B cell (primary cell): ENCODE data around the gene NUDT3.
"Not testable (repeated sequence)": the region's sequence is repeated elsewhere in the genome, so short reads cannot be mapped to it uniquely, and the experiment has no call there.

Experiments
- EZH2 ChIP-seq: IDR thresholded peaks from 2 replicates; pipeline ENCODE4 v1.6.1; 2012; ENCODE audit warnings: borderline replicate concordance, low read depth, mild to moderate bottlenecking, moderate library complexity, low read length; ENCODE audit not compliant: insufficient read depth, poor library complexity, severe bottlenecking
- TF ChIP-seq, protein P1 (sequence below): fragments of 200-600 bp; IDR thresholded peaks from one replicate; pipeline ENCODE4 v1.8.0; 2022; ENCODE audit warnings: antibody characterized with exemption, mild to moderate bottlenecking

DNA sequence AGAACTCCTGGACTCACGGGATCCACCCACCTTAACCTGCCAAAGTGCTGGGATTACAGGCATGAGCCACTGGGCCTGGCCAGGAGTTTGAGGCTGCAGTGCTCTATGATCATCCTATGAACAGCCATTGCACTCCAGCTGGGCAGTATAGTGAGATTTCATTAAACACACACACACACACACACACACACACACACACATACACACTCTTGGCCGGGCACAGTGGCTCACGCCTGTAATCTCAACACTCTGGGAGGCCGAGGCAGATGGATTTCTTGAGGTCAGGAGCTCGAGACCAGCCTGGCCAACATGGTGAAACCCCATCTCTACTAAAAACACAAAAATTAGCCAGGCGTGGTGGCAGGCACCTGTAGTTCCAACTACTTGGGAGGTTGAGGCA lies 38.2 kb downstream of the NUDT3 start:
- TF ChIP-seq, protein P1, sequence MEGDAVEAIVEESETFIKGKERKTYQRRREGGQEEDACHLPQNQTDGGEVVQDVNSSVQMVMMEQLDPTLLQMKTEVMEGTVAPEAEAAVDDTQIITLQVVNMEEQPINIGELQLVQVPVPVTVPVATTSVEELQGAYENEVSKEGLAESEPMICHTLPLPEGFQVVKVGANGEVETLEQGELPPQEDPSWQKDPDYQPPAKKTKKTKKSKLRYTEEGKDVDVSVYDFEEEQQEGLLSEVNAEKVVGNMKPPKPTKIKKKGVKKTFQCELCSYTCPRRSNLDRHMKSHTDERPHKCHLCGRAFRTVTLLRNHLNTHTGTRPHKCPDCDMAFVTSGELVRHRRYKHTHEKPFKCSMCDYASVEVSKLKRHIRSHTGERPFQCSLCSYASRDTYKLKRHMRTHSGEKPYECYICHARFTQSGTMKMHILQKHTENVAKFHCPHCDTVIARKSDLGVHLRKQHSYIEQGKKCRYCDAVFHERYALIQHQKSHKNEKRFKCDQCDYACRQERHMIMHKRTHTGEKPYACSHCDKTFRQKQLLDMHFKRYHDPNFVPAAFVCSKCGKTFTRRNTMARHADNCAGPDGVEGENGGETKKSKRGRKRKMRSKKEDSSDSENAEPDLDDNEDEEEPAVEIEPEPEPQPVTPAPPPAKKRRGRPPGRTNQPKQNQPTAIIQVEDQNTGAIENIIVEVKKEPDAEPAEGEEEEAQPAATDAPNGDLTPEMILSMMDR = not testable (repeated sequence)
- TF ChIP-seq EZH2 = not testable (repeated sequence)
